ENCODE results near the gene PKMYT1. TPM values are rescaled to one million over a fixed set of nuclear protein-coding genes. Genes with fewer than 3 reads are reported as not detected.
A peak's percentile ranks its signal among the peaks of the same experiment; 100 is the strongest.

PKMYT1 gene
- total RNA-seq, 6 experiments from 2014 or later = 21.1 to 40.8 (median 36.7) TPM

DNA sequence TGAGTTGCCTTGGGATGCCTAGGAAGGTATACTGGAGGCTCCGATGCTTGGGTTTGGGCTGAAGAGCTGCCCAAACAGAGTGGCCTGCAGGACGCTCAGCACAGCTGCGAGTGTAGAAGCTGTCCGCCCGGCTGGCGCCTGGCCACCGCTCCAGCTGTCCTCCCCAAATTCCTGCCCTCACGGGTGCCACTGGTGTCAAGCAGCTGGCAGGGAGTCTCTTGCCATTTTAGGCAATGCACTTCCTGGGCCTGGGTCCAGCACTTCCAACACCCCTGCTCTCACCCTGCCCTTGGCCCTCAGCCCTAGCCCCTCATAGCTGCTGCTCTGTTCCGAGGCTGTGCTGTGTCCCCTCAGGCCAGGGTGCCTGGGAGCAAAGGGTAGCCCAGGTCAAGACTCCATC lies 5.2 kb upstream of the PKMYT1 start:
- no peak for DNase-seq
- H3K9me3 Mint-ChIP-seq = no peaks in the 10 kb centered on the region
- H3K27ac Mint-ChIP-seq = no peak overlapping the region
- peaks cover 24% of the 10 kb centered on the region for H3K4me1 Mint-ChIP-seq (ENCODE audit: low read depth)
- peaks cover 19% of the 10 kb centered on the region for H3K27me3 Mint-ChIP-seq (ENCODE audit: insufficient read depth)
- TF ChIP-seq CTCF (IDR thresholded peaks at IDR 0.05) = no peak
- H3K36me3 Mint-ChIP-seq (ENCODE audit: low read depth) = no peaks in the 10 kb centered on the region
- H3K4me3 Mint-ChIP-seq = no peak overlapping the region

GRCh38 chr16:2983706-2984136 lies 3.5 kb upstream of the PKMYT1 start:
- Mint-ChIP-seq H3K27me3 (ENCODE audit: insufficient read depth) (peaks cover 13% of the 10 kb centered on the region), H3K27ac (peak overlapping the region; percentile 46), H3K4me1 (ENCODE audit: low read depth) (peaks cover 24% of the 10 kb centered on the region), H3K36me3 (ENCODE audit: low read depth) (no peaks in the 10 kb centered on the region), H3K9me3 (no peaks in the 10 kb centered on the region), H3K4me3 (peak overlapping the region; percentile 75)
- peak; percentile 79 for DNase-seq
- TF ChIP-seq CTCF (IDR thresholded peaks at IDR 0.05) = peak; percentile 95

DNA sequence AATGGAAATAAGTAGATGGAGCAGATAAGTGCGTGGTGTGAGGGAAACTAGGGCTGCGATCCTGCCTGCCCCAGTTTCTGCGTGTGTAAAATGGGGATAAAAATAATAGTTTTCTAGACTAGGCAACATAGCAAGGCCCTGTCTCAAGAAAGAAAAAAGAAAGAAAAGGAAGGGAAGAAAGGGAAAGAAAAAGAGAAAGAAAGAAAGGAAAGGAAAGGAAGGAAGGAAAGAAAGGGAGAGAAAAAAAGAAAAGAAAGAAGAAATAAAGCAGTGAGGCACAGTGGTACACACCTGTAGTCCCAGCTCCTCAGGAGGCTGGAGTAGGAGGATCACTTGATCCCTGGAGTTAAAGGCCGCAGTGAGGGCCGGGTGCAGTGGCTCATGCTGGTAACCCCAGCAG lies 2.2 kb upstream of the PKMYT1 start:
- peaks cover 12% of the 10 kb centered on the region for H3K27me3 Mint-ChIP-seq (ENCODE audit: insufficient read depth)
- H3K9me3 Mint-ChIP-seq = no peaks in the 10 kb centered on the region
- peaks cover 24% of the 10 kb centered on the region for H3K4me1 Mint-ChIP-seq (ENCODE audit: low read depth)
- DNase-seq = no peak
- TF ChIP-seq CTCF (IDR thresholded peaks at IDR 0.05) = no peak
- no peak overlapping the region for H3K27ac Mint-ChIP-seq
- H3K4me3 Mint-ChIP-seq = no peak overlapping the region
- no peaks in the 10 kb centered on the region for H3K36me3 Mint-ChIP-seq (ENCODE audit: low read depth)

GRCh38 chr16:2981899-2982250 lies 1.6 kb upstream of the PKMYT1 start:
- peaks cover 11% of the 10 kb centered on the region for H3K27me3 Mint-ChIP-seq (ENCODE audit: insufficient read depth)
- no peaks in the 10 kb centered on the region for H3K9me3 Mint-ChIP-seq
- no peaks in the 10 kb centered on the region for H3K36me3 Mint-ChIP-seq (ENCODE audit: low read depth)
- no peak for DNase-seq
- peaks cover 24% of the 10 kb centered on the region for H3K4me1 Mint-ChIP-seq (ENCODE audit: low read depth)
- H3K4me3 Mint-ChIP-seq = peak overlapping the region; percentile 73
- H3K27ac Mint-ChIP-seq = peak overlapping the region; percentile 59
- no peak for TF ChIP-seq CTCF (IDR thresholded peaks at IDR 0.05)

DNA sequence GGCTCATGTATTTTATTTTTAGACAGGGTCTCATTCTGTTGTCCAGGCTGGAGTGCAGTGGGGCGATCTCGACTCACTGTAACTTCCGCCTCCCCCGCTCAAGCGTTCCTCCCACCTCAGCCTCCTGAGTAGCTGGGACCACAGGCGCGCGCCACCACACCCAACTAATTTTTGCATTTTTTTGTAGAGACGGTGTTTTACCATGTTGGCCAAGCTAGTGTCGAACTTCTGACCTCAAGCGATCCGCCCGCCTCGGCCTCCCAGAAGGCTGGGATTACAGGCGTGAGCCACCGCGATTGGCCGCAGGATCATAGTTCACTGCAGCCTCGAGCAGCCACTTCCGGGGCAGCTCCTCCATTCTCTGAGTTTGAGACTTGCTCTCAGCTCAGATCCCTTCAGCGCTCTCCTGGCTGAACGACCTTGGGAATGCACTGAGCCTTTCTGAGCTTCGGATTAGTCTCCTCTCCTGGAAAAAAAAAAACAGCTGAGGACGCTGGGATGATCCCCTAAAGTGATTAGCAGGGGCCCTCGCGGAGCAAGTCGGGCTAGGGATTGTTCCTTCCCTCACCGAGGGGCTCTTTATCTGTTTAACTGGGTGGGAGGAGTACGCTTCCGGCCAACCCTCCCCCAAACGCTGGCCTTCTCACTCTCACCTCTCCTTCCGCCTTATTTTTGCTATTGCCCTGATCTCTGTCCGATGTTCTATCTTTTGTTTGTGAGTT lies 1.1 kb upstream of the PKMYT1 start:
- Mint-ChIP-seq H3K27ac (peak overlapping the region; percentile 73), H3K9me3 (no peaks in the 10 kb centered on the region), H3K27me3 (ENCODE audit: insufficient read depth) (peaks cover 7% of the 10 kb centered on the region), H3K4me1 (ENCODE audit: low read depth) (peaks cover 24% of the 10 kb centered on the region), H3K4me3 (peak overlapping the region; percentile 83), H3K36me3 (ENCODE audit: low read depth) (no peaks in the 10 kb centered on the region)
- TF ChIP-seq CTCF (IDR thresholded peaks at IDR 0.05) = no peak
- DNase-seq = no peak

All from HFFc6 (cell line).